HG03039 (cell line): Measurements from ENCODE around the gene TRAF5.
"Not testable (repeated sequence)": the region's sequence is repeated elsewhere in the genome, so short reads cannot be mapped to it uniquely, and the experiment has no call there.

Experiments
- ATAC-seq: cut with Tn5 transposase; IDR thresholded peaks from one replicate; pipeline ENCODE4 v1.9.1; 2021; ENCODE audit warnings: mild to moderate bottlenecking, moderate library complexity; ENCODE audit not compliant: unreplicated experiment

TRAF5 gene, protein sequence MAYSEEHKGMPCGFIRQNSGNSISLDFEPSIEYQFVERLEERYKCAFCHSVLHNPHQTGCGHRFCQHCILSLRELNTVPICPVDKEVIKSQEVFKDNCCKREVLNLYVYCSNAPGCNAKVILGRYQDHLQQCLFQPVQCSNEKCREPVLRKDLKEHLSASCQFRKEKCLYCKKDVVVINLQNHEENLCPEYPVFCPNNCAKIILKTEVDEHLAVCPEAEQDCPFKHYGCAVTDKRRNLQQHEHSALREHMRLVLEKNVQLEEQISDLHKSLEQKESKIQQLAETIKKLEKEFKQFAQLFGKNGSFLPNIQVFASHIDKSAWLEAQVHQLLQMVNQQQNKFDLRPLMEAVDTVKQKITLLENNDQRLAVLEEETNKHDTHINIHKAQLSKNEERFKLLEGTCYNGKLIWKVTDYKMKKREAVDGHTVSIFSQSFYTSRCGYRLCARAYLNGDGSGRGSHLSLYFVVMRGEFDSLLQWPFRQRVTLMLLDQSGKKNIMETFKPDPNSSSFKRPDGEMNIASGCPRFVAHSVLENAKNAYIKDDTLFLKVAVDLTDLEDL

DNA sequence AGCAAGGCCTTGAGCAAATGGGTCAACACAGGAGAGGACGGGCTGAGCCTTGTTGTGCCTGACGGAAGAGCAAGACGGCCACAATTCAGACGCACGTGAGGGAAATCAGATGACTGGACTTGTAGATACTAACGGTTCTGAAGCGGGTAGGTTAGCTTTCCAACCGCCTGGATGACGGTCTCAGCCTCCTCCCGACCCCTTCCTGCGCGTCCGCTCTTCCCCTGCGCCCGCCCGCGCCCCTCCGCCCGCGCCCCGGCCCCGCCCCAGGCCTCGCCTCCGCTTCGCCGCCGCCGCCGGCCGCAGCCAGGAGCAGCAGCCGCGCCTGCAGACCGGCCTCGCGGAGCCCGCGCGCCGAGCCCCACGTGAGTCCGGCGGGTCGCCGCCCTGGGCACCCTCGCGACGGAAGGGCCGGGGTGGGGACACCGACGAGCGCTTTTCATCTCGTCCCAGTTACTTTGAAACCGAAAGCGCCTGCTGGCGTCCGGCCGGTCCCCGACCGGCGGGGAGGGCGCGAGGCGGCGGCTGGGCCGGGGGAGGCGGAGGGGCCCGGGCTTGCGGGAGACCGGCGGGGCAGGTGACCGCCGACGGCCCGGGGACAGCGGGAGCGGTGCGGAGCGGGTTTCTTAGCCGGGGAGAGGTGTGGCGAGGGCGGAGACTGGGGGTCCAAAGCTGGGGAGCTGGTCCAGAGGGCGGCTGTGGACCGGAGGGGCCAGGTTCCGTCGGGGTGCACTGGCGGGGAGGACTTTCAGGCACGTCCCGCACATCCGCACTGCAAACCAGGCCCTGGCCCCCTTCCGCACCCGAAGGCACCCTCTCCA lies at the start of gene TRAF5:
Gene TRAF5, plus strand, starts transcription at position 306 of the 818 bp plus-strand sequence. CDS start 26,407 bp downstream, outside the sequence.
- ATAC-seq = peak; percentile 19

DNA sequence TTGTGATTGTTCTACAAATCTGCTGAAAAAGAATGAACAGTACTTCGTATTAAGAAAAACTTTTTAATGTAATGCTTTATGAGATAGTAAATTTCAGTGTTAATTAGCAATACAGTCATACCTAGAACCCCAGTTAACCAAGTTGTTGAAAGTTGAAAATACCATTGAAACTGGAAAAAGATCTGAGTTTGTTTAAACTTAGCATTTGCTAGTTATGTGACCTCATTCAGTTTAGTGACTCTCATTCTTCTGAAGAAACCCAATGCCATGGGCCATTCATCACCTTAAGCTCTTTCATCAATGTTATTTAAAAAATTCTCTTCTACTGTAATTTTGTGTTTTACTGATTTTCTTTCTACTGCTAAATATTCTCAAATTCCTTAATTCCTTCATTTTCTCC lies 47.3 kb upstream of the TRAF5 start:
- no peak for ATAC-seq

GRCh38 chr1:211280910-211281309 lies 45.7 kb upstream of the TRAF5 start:
- no peak for ATAC-seq

GRCh38 chr1:211281320-211282022 lies 45.2 kb upstream of the TRAF5 start:
- ATAC-seq = no peak

- no peak for ATAC-seq
Observed at GRCh38 chr1:211282023-211282373, 44.6 kb upstream of the TRAF5 start.

GRCh38 chr1:211285196-211285595 lies 41.4 kb upstream of the TRAF5 start:
- ATAC-seq = no peak

DNA sequence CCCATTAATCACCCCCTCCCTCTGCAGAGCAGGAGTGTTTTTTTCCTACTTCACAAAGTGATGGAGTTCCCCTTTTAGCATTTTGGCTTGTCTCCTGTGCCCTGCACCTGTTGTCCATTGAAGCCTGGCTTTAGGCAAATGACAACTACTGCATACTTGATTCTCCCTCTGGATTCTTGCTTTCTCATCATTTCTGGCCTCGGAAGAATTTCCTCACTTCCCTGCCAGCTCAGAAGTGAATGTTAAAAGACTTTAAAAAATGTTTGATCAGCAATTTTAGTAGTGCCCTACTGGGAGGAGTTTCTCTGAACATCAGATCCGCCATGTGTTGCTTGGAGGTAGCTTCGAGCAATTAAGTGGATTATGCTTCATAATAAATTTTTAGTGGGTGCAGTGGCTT lies 39.4 kb upstream of the TRAF5 start:
- no peak for ATAC-seq

DNA sequence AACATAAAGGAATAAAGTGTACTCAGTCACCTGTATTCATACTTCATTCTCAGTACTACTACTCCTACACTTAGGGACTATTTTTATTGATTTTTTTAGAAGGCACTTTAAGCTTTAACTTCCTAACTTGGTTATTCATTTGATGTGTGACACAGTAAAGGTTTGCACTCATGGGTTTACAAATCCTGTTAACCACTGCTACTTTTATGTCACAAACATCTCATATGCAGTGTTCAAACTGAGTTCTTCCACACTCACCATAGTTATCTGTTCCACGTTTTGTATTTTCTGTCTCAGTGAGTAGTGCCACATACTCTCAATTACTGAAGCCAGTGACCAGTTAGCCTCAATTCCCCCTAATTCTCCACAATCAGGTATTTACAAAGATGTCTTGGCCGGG lies 34.2 kb upstream of the TRAF5 start:
- no peak for ATAC-seq

GRCh38 chr1:211296396-211296795 lies 30.2 kb upstream of the TRAF5 start:
- no peak for ATAC-seq

DNA sequence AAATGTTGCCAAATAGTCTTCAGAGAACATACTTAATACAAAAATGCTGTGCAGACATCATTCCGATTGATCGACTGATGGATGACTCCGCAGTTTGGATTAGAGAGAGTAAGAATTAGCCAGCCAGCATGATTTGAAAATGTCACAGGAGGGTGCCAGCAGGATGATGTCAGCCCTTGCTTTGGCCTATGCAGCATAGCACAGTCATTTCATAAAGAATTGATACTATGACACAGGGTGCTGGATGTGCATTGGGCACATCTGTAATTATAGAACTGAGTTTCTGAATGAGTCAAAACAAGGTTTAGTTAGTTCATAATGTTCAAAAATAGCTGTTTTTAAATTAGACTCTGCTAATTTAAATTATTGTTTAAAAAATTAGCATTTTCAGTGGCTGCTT lies 21.6 kb upstream of the TRAF5 start:
- peak; percentile 93 for ATAC-seq

GRCh38 chr1:211309617-211310016 lies 17.0 kb upstream of the TRAF5 start:
- ATAC-seq = no peak

DNA sequence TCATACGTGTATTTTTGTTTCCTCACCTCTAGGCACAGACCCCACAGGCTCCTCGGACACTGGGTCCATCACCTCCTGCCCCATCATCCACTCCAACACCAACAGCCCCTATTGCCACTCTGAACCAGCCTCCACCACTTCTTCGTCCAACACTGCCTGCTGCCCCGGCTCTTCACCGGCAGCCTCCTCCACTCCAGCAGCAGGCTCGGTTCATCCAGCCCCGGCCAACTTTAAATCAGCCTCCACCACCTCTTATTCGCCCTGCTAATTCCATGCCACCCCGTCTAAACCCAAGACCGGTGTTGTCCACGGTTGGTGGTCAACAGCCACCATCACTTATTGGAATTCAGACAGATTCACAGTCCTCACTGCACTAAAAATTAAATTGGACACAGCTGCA lies 13.2 kb upstream of the TRAF5 start:
- no peak for ATAC-seq

DNA sequence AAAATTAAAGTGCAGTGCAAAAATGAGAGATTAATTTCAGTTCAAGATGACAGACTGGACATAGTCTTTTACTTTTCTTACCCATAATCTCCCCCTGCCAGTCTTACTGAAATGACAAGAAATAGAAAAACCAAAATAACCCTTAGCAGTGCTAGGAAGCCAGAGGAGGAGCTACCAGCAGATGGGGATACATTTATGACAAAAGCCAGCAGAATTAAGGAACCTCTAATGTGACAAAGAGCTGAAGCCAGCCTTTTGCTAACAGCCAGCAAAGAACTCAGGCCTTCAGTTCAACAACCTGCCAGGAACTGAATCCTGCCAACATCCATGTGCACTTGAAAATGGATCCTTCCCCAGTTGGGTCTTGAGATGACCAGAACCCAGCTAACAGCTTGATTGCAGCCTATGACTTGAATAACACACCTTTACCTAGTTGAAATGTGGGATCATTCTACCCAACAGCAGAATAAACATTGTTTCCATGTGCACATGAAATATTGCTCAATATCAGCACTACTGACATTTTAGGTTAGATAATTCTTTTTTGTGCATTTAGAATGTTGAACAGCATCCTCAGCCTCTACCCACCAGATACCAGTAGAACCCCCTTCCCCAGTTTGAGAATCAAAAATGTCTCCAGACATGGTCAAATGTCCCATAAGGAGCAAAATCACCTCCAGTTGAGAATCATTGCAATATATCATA lies 7.9 kb upstream of the TRAF5 start:
- ATAC-seq = no peak

- ATAC-seq = no peak
Observed at GRCh38 chr1:211319892-211320291, 6.7 kb upstream of the TRAF5 start.

DNA sequence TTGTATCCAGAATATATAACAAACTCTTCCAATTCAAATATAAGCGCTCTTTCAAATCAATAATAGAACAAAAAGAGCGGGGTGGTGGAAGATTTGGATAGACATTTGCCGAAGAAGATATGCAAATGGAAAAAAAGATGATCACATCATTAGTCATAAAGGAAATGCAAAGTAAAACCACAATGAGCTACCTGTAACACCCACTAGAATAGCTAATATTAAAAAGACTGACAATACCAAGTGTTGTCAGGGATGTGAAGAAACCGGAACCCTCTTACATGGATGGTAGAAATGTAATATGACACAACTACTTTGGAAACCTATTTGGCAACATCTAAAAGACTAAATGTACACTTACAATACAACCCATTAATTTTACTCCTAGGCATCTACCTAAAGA lies 5.7 kb upstream of the TRAF5 start:
- no peak for ATAC-seq

DNA sequence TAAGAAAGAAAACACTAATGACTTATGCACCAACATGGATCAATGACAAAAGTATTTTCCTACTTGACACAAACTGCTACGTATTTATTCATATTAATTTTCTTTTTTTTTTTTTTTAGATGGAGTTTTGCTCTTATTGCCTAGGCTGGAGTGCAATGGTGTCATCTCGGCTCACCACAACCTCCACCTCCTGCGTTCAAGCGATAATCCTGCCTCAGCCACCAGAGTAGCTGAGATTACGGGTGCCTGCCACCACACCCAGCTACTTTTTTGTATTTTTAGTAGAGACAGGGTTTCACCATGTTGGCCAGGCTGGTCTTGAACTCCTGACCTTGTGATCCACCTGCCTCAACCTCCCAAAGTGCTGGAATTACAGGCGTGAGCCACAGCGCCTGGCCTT lies 5.0 kb upstream of the TRAF5 start:
- ATAC-seq = not testable (repeated sequence)

DNA sequence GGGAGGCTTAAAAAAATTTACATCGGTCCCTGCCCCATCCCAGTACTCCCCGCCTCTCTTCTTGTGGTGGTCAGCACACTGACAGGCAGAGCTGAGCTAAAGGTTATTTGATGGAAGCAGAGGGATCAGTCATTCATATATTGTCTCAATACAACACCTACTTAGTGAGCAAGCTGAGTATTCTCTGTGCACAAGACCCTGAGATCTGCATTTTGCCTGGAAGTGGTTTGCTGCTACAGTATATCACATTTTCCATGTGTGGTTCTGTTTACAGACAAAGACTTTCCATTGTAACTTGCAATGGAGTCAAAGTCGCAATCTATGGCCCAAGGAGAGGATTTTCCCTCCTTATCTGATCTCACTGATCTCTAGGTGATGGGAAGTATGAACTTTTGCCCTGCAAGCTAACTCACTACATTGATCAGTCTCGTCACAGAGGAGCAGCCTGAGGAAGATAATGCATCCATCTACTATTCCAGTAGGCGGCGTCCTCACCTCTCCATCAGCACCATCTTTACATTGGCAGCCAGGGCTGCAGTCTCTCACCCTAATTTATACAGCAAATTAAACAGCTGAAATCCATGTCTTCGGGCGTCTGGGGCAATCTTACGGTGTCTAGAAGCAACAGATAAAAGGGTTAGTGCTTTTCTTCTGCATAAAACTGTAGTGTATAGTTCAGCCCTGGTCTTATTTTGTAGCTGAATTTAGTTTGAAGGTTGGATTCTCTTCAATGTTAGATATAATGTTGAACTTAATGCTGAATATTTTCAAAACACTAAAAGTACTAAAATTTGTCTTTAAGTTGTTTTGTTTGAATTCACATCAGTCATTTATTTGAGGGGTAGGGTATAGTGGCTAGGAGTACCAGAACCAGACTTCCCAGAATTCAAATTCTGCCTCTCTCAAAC lies 3.2 kb upstream of the TRAF5 start:
- ATAC-seq = no peak

DNA sequence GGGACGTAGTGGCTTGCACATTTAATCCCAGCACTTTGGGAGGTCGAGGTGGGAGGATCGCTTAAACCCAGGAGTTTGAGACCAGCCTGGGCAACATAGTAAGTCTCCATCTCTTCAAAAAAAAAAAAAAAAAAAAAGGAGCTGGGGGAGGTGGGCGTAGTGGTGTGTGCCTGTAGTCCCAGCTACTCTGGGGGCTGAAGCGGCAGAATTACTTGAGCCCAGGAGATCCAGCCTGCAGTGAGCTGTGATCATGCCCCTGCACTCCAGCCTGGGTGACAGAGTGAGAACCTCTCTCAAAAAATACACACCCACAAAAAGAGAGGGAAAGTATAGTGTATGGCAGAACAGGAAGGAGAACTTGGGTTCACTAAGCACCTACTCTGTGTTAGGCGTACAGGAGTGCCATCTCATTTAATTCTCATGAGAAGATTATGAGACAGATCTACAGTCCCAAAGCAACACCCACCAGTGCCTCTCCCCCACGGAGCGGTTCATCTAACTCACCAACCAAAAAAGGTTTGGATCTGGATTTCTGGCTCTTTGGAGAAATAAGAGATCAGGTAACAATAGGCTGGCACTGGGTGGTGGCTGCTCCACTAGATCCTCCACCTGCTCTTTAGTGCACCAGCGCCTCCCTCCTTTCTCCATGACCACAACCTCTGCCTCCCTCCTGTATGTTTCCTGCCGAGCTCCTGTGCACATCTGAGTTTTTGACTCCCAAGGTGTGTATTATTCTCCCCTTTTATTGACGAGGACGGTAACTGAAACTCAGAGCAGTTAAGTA lies 1.4 kb upstream of the TRAF5 start:
- no peak for ATAC-seq

DNA sequence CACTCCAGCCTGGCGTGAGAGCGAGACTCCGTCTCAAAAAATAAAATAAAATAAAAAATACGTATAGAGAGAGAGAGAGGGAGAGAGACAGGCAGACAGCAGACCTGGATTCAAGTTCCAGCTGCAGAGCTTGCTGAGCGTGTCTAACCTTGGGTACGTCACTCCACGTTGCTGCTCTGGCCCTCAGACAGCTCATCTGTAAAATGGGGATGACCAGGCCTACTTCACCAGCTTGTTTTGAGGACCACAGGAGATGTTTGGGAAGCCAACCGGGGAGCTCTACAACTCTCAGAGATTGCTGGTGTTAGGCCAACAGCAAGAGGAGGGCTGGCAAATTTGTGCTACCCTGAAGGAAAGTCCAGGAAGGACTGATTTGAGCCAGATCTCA lies 499 bp upstream of the TRAF5 start:
- no peak for ATAC-seq
